NCI-H2107 treated with DMSO at 0.1 percent for 48 hours (cell line): ENCODE measurements around the gene NHERF2.

Source experiments
- DNase-seq: peaks from one replicate; lab custom pipeline; 2025; ENCODE audit not compliant: unreplicated experiment; lab: John Stamatoyannopoulos, UW

Gene NHERF2

DNA sequence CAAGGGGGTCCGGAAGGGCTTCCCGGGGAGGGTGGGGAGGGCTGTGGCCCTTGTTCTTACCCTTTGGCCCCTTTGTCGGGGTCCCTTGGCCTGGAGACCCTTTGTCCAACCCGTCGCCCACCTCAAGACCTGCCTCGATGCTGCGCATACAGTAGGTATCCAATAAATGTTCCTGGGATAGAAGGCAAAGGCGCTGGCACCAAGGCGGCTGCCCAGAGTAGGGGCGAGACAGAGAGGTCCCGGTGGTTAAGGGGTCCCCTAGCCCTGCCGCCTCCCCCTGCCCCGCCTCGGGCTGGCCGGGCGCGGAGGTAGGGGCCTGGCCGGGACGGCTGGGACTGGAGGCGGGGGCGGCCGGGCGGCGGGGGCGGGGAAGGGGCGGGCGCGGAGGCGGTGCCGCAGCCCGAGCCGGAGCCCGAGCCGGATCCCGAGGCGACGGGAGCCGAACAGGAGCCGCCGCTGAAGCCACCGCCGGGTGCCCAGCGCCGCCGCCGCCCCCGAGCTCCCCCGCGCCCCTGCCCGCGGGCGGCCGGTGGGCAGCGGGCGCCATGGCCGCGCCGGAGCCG is at the start of gene NHERF2:
Gene NHERF2 (plus strand): TSS at position 442 of the 563 bp plus-strand sequence. CDS start 104 bp downstream, at position 546.
- DNase-seq: no peak

DNA sequence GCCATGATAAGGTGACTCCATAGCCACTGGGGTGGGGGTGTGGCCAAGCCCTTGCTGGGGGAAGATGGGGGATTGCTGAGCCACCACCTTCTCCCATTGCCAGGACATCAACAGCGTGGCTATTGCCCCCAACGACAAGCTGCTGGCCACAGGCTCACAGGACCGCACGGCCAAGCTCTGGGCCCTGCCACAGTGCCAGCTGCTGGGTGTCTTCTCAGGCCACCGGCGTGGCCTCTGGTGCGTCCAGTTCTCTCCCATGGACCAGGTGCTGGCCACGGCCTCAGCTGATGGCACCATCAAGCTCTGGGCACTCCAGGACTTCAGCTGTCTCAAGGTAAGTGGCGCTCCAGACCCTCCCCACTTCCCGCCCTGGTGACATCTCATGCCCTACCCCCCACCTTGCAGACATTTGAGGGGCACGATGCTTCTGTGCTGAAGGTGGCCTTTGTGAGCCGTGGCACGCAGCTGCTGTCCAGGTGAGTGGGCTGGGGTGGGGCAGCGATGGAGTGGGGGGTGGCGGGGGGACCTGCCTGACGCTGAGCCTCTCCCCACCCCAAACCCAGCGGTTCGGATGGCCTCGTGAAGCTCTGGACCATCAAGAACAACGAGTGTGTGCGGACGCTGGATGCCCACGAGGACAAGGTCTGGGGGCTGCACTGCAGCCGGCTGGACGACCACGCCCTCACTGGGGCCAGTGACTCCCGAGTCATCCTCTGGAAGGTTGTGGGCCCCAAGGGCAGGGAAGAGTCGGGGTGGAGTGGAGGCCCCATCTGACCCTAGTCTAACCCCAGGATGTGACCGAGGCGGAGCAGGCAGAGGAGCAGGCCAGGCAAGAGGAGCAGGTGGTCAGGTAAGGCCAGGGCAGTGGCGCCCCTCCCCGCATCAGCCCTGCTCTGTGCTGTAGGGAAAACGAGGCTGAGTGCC is 49.5 kb upstream of the NHERF2 start:
- no peak for DNase-seq

DNA sequence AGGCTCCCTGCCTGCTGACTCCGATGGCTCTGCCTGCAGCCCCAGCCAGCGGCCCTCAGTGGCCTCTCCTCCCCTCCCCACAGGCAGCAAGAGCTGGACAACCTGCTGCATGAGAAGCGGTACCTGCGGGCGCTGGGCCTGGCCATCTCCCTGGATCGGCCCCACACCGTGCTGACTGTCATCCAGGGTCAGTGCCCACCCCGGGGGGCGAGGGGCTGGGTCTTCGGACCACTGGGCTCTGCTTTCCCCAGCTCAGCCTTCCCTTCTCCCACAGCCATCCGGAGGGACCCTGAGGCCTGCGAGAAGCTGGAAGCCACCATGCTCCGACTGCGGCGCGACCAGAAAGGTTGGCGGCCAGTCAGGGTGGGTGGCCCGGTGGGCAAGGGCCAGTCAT is 48.8 kb upstream of the NHERF2 start:
- DNase-seq: no peak

DNA sequence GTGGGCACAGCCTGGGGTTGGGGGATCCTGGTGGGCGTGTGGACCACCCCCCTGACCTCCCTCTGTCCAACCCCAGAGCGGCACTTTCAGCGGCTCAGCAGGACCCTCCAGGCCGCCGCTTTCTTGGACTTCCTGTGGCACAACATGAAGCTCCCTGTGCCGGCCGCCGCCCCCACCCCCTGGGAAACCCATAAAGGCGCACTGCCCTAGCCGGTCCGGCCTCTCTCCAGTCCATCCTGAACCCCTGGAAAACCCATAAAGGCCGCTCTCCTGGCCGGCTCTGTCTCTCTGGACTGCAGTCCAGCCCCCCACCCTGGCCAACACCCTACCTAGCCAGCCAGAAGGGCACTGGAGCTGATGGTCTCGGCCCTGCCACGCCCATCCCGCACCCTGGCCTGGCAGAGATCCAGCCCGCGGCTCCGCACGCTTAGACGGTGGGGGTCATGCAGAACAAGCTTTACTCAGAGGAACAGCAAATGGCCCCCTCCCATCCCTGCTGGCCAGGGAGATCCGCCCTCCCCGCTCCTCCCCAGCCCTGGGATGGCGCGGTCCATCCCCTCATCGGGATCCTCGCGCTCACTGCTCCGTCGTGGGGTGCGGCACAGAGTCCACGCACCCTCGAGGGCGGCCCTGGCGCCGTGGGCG is 48.1 kb upstream of the NHERF2 start:
- no peak for DNase-seq

DNA sequence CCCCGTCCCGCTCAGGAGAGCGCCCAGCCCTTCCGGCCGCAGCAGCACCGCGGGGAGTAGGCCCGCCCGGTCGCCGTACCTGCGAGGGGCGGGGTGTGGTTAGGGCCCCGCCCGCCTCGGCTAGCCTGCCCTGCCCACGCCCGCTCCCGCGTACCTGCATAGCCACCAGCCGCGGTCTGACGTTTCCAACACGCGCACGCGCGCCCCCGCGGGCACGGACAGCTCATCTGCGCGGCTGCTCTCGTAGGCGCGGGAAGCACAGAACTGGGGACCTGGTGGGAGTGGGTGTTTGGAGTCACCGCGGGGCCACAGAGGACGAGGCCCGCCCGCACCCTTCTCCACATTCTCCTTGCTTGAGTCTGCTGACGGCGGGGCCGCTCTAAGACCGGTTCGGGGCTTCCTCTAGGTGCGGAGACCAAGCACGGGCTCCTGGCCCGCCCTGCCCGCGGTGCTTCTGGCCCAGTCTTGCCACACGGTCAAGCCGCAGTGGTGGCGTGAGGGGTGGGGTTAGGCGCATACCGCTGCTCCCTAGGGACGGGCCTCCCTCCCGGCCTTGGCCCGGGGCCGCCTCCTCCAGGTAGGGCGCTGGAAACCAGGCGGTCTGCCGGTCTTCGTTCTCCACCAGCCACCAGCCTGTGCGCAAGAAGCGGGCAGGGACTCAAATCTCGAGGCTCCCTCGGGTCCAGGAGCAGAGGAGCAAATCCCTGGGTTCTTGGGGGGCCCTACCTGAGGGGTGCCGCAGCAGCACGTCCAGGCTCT is 47.3 kb upstream of the NHERF2 start:
- no peak for DNase-seq

DNA sequence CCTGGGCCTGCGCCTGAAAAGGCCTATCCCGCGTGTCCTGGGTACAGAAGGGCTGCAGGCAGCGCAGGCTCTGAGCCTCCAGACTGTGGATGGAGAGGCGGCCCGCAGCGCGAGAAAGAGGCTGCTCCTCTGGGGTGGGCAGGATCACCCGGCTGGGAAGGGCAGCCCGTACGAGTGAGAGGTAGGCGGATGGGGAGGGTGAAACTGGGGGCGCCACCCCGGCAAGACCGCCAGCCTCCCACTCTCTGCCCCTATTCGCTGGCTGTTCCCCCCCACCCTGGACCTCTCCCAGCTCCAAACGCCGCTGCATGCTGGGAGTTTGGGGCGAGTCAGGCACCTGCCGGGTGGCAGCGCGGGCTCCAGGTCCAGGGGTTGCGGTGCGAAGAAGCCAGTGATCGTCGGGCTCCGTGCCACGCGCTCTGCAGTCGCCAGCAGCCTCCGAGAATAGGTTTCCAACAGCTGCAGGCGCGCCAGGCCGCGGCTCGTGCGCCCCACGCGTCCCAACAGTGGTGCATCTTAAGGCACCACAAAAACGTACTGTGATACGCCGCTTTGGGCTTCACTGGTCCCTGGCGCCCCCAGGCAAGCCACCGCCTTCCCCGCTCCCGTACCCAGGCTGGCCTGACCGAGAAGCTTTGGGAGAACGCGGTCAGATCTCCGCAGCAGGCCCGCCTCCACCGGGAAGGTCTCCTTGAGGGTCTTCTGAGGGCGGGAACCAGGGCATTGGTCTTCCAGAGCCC is 46.5 kb upstream of the NHERF2 start:
- no peak for DNase-seq

DNA sequence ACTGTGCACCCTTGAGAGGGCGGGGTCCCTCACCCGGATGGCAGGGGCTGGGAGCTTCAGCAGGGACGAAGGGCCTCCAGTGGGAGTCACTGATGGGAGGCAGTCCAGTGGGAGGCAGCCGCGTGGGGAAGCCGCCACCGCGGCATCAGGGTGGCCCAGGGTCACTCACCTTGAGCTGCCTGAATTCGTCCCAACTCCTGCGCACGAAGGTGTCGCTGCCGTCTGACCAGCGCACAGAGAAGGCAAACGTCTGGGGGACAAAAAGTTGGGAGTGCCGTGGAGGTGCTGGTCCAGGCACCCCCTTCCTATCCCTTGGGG is 46.0 kb upstream of the NHERF2 start:
- DNase-seq: no peak

DNA sequence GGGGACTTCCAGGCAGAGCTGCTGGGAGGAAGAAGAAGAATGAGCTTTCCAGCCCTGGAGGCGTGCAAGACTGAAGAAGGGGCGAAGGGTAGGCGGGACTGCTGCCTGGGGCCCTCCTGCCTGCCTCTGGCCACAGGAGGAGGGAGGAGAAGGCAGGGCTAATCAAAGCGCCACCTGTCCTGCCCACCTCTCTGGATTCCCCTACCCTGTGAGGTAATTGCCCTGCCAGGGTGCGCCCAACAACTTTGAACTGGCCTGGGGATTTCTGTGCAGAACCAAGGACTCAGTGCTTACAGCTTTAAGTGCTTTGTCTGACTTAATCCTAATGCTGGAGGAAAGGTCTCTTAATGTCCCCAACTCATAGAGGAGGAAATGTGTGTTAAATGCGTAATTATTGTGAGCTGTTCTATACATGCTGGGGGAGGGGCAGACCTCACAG is 45.3 kb upstream of the NHERF2 start, which contains the start of gene NOXO1:
Gene NOXO1 (minus strand): TSS at position 72 of the 439 bp plus-strand sequence. CDS start 290 bp downstream, outside the sequence.
- DNase-seq: no peak

DNA sequence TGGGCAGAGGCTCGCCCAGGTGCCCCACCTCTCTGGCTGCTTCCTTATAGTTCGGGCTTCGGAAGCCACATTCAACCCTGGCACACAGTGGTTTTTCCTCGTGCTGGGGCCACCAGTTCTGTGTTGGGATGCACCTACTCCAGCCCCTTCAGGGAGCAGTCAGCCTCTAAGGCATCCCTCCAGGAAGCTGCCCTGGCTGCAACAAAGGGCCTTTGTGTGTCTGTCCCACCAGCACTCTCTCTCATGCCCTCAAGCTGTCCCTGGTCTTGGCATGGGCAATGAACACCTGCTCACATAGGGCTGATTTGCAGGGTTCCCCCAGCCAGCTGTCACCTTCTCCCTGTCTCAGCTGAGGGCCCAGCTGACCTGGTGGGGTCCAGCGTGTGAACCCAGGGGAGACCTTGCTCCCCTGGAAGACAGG is 44.7 kb upstream of the NHERF2 start:
- no peak for DNase-seq

DNA sequence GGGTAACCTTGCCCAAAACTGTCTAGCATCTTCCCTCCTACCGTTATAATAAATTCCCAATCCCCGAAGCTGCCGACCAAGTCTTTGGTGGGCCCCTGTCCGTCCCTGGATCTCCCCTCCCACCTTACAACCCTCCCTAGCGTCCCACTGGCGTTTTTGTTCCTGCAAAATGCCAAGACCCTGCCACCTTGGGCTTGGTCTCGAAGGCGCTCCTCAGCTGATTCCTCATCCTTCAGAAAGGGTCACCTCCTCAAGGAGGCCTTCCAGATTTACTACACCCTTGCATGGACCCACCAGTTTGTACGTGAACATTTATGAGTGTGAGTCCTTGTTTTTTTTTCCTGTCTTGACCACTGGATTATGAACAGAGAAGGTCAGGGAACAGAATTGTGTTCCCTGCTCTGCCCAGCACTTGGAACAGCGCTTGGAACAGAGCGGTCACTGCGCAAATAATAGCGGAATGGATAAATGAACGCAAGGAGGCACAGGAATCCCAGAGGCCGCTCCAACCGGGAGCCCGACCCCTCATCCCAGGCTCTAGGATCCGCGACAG is 43.6 kb upstream of the NHERF2 start:
- no peak for DNase-seq

DNA sequence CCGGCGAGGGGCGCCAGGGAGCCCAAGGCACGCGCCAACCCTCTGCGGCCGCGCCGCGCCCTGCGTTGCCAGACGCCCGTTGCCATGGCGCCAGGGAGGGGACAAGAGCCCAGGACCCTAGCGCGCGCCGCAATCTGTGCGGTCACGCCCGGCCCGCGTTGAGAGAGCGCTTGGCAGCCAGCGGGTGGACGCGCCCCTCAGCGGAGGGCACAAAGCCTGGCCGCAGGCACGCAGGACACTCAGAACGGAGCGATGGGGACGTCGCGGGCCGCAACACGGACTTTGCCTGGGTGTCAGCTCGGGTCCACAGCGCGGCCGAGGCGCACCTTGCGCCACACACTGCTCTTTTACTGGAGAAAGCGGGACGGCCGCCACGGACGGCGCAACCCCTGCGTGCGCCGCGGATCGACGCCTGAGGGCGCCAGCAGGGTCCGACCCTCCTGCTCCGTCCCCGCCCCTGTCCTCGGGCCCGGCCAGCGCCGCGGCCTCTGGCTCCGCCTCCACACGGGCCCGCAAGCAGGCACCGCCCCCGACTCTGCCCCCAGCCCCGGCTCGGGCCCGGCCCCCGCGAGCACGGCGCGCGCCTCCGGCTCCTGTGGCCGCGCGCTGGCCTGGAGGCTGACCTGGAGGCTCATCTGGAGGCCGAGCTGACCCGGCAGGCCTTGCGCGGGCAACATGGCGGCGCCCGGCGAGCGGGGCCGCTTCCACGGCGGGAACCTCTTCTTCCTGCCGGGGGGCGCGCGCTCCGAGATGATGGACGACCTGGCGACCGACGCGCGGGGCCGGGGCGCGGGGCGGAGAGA is 43.0 kb upstream of the NHERF2 start, which contains the start of gene GFER:
Gene GFER (plus strand): TSS at position 650 of the 803 bp plus-strand sequence. CDS start 26 bp downstream, at position 676.
- DNase-seq: peak; percentile 51

DNA sequence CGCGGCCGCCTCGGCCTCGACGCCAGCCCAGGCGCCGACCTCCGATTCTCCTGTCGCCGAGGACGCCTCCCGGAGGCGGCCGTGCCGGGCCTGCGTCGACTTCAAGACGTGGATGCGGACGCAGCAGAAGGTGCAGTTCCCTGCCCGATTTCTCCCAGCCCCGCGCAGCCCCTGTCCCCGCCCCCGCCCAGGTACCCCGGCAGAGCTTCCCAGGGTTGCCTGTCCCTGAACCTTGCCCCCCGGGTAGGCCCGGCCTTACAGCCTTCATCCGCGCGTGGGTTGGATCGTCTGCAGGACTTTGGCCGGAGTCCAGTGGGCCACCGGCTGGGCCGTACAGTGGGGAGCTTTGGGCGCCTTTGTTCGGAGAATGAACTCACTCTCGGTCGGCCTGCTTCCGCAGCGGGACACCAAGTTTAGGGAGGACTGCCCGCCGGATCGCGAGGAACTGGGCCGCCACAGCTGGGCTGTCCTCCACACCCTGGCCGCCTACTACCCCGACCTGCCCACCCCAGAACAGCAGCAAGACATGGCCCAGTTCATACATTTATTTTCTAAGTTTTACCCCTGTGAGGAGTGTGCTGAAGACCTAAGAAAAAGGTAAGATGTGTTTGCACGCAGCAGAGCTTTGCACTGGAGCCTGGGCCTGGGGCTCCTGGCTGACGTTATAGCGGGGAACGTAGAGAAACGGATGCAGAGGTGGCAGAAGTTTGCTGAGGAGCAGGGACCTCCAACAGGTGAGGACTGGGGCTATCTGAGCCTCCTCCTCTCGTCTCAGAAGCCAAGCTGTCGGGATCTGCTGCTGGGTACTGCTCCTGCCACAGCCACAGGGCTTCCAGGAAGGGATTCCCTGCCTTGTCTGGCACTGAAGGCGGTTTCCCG is 42.1 kb upstream of the NHERF2 start:
- no peak for DNase-seq

DNA sequence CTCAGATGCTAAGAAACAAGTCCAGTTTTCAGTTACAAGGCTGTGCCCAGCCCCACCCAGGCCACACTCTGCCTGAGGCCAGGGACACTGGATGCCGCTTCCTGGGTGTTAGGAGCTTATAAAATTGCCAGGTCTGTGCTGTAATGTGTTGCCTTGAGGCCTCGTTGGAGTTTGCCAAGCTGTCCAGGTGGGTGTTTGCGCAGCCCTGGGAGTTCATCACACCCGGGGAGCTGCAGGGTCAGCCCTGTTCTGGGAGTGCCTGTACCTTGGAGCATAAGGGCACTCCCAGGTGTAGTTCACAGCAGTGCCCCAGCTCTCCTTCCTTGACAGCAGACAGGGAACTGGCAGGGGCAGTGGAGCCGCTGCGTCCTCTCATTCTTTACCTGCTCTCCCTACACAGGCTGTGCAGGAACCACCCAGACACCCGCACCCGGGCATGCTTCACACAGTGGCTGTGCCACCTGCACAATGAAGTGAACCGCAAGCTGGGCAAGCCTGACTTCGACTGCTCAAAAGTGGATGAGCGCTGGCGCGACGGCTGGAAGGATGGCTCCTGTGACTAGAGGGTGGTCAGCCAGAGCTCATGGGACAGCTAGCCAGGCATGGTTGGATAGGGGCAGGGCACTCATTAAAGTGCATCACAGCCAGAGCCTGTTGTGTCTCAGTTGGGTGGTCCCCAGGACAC is 41.1 kb upstream of the NHERF2 start:
- DNase-seq: no peak

DNA sequence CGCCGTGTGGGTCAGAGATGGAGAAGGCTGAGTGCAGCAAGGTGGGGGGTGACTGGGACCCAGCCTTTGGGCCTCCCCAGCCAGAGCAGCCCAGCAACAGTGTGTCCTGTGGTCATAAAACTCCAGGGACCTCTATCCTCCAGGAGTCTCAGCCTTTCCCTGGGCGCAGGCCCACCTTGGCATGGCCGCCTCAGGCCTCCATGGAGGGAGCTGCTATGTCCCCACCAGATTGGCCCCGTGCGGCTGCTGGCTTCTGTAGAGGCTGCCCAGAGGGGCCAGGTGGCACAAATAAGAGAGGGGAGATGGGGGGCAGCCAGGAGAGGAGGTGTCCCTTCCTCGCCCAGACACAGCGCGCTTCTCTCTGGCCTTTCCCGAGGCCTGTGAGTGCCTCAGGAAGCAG is 39.5 kb upstream of the NHERF2 start:
- no peak for DNase-seq

DNA sequence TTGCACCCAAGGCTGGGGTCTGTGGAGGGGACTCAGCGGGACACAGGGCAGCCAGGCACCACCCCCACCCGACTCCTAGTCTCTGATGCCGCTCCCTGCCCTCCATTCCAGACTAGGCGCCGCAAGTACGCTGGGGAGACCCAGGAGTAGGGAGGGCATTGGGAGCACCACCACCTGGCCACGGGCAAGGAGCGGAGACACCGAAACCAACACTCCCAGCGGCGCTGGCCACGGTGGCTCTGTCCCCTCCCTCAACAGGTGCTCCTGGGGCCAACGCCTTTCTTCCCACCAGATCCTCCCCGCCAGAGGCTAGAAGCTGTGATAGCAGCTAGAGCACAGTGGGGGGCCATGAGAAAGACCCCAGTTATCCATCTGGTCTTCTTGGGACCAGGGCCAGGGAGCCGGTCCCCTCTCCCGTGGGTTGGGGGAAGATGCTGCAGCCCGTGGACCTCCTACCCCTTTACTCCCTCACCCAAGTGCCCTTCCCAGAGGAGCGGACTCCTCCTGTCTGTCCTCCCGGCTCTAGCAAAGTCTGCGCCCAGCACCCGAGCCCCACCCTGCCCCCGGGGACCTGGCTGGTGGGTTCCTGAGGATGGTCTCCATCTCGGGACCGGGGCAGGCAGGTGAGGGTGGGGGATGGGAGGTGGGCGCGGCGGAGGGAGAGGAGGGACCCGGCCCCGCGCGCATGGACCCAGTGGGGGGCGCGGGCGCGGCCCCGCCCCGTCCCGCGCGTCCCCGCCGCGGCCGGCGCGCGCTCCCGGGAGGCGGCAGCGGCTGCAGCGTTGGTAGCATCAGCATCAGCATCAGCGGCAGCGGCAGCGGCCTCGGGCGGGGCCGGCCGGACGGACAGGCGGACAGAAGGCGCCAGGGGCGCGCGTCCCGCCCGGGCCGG is 37.2 kb upstream of the NHERF2 start, which contains the start of gene SYNGR3:
Gene SYNGR3 (plus strand): TSS at position 762 of the 892 bp plus-strand sequence. CDS start 133 bp downstream, outside the sequence.
- DNase-seq: peak; percentile 54

DNA sequence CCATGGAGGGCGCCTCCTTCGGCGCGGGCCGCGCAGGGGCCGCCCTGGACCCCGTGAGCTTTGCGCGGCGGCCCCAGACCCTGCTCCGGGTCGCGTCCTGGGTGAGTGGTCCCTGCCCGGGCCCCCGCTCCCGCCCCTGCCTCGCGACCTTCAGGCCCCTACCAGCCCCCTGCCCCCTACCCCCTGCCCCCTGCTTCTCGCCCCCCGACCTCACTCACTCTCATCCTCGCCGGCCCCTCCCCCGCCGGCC is 36.7 kb upstream of the NHERF2 start:
- DNase-seq: no peak
